HFF-Myc (cell line): ENCODE measurements around the gene IQGAP2.

Source experiments
- DNase-seq: peaks from one replicate; pipeline ENCODE4 v3.0.0-alpha.2; 2011; ENCODE audit warnings: low read depth; ENCODE audit errors: extremely low read depth
- H3K4me3 ChIP-seq: replicated peaks from 2 replicates; pipeline ENCODE4 v1.5.1; 2011; ENCODE audit warnings: low read depth, mild to moderate bottlenecking, control low read depth, low read length
- TF ChIP-seq, protein P1 (sequence below): IDR thresholded peaks from 2 replicates; pipeline ENCODE4 v1.5.1; 2012; ENCODE audit warnings: mild to moderate bottlenecking, low read depth, low read length, control low read depth; ENCODE audit errors: missing control alignments

The IQGAP2 gene

DNA sequence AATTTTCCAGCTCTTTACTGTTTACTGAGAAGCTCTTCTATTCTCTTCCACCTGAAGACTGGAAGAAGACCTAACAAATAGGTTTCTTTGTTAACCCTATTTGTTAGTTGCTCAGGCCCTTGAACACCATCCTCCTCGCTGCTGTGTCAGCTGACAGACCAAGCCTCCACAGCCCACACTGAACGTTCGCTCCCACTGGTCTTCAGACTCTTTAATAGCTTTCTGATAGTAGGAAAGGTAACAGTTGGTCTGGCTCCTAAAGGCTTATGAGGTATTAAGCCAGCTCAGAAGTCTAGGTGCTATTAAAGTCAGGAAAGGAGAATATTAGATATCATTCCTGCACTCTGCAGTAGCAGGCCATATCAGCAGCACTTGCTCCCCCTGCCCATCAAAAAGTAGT, 289.6 kb downstream of the IQGAP2 start:
- TF ChIP-seq, protein P1, sequence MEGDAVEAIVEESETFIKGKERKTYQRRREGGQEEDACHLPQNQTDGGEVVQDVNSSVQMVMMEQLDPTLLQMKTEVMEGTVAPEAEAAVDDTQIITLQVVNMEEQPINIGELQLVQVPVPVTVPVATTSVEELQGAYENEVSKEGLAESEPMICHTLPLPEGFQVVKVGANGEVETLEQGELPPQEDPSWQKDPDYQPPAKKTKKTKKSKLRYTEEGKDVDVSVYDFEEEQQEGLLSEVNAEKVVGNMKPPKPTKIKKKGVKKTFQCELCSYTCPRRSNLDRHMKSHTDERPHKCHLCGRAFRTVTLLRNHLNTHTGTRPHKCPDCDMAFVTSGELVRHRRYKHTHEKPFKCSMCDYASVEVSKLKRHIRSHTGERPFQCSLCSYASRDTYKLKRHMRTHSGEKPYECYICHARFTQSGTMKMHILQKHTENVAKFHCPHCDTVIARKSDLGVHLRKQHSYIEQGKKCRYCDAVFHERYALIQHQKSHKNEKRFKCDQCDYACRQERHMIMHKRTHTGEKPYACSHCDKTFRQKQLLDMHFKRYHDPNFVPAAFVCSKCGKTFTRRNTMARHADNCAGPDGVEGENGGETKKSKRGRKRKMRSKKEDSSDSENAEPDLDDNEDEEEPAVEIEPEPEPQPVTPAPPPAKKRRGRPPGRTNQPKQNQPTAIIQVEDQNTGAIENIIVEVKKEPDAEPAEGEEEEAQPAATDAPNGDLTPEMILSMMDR = no peak
- no peak for DNase-seq
- no peak overlapping the region for H3K4me3 ChIP-seq

DNA sequence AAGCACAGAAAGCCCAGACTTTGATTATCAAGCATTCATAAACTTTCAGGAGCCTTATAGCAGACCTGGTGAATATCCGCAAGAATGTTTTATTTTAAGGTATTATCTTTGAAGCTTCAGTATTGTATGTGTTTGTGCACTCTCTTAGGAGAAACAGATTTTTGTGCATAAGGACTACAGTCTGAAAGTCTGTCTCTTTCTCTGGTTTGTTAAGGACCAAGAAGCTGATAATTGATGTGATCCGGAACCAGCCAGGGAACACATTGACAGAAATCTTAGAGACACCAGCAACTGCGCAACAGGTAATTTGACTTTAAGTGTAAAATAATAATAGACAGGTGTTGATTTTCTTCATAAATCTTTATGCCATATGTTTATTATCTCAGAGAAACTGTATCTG, 290.1 kb downstream of the IQGAP2 start:
- TF ChIP-seq, protein P1 = no peak
- no peak overlapping the region for H3K4me3 ChIP-seq
- DNase-seq = no peak

DNA sequence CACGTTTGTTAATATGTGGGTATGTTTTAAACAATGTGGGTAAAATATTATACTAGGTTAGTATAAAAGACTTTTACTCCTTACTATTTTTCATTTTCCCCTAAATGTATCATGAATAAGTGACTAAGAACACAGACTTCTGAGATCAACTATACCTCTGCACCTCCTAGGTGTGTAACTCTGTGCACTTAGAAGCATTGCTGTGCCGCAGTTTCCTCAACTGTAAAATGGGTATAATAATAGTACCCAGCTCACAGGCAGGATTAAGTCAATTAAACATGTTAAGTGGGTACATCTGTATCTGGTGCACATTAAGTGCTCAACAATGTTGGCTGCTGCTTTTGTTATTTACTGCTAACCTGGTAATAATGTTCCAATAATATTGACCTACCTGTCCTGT, 291.2 kb downstream of the IQGAP2 start:
- DNase-seq = no peak
- TF ChIP-seq, protein P1 = no peak
- H3K4me3 ChIP-seq = no peak overlapping the region

DNA sequence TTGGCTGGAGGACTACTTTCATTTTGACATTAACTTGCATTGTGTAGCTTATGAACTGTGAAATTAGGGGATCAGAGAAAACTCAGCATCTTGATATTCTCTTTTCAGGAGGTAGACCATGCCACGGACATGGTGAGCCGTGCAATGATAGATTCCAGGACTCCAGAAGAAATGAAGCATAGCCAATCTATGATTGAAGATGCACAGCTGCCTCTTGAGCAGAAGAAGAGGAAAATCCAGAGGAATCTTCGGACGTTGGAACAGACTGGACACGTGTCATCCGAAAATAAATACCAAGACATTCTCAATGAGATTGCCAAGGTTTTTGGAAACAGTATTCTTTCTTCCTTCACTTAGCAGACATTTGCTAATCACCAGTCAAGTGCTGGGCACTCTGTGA, 292.3 kb downstream of the IQGAP2 start:
- TF ChIP-seq, protein P1 = no peak
- no peak overlapping the region for H3K4me3 ChIP-seq
- DNase-seq = no peak

DNA sequence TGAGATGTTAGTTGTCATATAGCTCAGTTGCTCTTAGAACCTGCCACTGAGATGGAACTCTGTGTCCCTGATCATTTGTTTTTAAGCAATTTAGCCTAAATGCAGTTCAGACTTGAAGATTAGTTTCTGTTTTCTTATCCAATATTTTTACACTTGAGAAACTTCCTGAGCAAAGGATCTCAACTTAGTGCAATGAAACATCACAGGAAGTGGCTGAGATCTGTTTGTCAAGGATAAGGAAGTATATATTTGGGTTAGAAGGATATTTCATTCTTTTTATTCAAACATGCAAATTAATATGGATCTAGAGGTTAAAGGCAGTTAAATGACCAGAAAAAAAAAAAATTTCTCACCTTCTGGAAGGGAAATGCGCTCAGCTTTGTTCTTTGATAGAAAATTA, 293.2 kb downstream of the IQGAP2 start:
- no peak for DNase-seq
- TF ChIP-seq, protein P1 = no peak
- no peak overlapping the region for H3K4me3 ChIP-seq

DNA sequence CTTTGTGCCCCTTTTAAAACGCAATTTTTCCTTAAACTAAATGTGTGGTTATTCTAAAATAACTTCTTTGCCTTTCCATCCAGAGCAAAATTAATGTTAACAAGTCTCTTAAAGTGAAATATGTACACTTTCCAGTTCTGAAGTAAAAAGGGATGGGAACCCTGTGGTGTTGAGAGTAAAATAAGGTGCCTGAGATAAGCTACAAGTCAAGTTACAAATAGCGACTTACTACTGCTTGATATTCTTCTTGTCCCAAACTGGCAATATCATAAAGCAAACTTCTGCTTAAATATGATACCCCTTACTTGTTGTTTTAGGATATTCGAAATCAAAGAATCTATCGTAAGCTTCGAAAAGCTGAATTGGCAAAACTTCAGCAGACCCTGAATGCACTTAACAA, 294.6 kb downstream of the IQGAP2 start:
- H3K4me3 ChIP-seq = no peak overlapping the region
- TF ChIP-seq, protein P1 = no peak
- no peak for DNase-seq

DNA sequence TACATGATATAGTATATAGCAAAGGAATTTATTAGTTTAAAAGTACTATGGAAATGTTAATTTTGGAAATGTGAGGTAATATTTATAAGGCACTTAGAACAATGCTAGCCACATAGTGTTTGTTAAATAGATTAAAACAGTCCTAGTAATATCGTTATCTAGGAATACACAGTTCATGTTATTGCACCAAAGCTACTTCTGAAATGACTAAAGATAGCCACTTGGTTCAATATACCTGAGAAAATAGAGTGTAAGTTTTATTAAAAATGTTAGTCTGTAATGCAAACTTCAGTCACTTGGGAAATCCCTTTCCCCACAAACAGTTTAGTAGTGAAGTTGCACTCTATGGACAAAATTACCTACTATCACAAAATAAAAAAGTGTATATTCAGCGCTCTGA, 297.5 kb downstream of the IQGAP2 start:
- DNase-seq = no peak
- H3K4me3 ChIP-seq = no peak overlapping the region
- TF ChIP-seq, protein P1 = no peak
